Prostate gland (tissue), 2 donors: ENCODE results near the gene ATP7A.

Experiments used
- CTCF ChIP-seq, 4 experiments: fragments of 200-600 bp in 2 of 4; fragments of 450-650 bp in 2 of 4; sonication (generic) in 2 of 4; IDR thresholded peaks; 1 replicate in 3 of 4; 2 replicates in 1 of 4; pipeline ENCODE4 v1.5.1; 2016 to 2019; ENCODE audit warnings: antibody characterized with exemption in 4 of 4, mild to moderate bottlenecking in 2 of 4, moderate library complexity in 2 of 4
- POLR2AphosphoS5 ChIP-seq: sonication (generic); formaldehyde crosslinking; IDR thresholded peaks from one replicate; pipeline ENCODE4 v1.6.1; 2017; ENCODE audit warnings: antibody characterized with exemption

GRCh38 chrX:78075787-78076389 is 165.4 kb downstream of the ATP7A start:
- no peak for TF ChIP-seq CTCF (IDR thresholded peaks at IDR 0.05)
- TF ChIP-seq POLR2AphosphoS5: no peak
